T-helper 2 cell treated with Interferon-gamma antibody and Interleukin-4, amounts not matched to agents 5 μg/mL and 100 μg/mL, for 36 hours (primary cell): ENCODE data around the gene RFX8.
"Not testable (repeated sequence)": the region's sequence is repeated elsewhere in the genome, so short reads cannot be mapped to it uniquely, and the experiment has no call there.

Experiments
- DNase-seq: peaks from one replicate; pipeline ENCODE4 v3.0.0; 2021; ENCODE audit warnings: low spot score
- H3K27ac Mint-ChIP-seq: one replicate; pipeline ENCODE4 v1.8.0; 2021; ENCODE audit warnings: mild to moderate bottlenecking, mixed read lengths
- H3K27me3 Mint-ChIP-seq: one replicate; pipeline ENCODE4 v1.8.0; 2021; ENCODE audit warnings: low read depth, mixed read lengths
- H3K36me3 Mint-ChIP-seq: one replicate; pipeline ENCODE4 v1.8.0; 2021; ENCODE audit warnings: low read depth, mixed read lengths
- H3K4me1 Mint-ChIP-seq: one replicate; pipeline ENCODE4 v1.8.0; 2021; ENCODE audit warnings: low read depth, mixed read lengths
- H3K4me3 Mint-ChIP-seq: one replicate; pipeline ENCODE4 v1.8.0; 2022; ENCODE audit warnings: mild to moderate bottlenecking, moderate library complexity, mixed read lengths
- H3K9me3 Mint-ChIP-seq: one replicate; pipeline ENCODE4 v1.8.0; 2021; ENCODE audit warnings: mixed read lengths

Gene RFX8

DNA sequence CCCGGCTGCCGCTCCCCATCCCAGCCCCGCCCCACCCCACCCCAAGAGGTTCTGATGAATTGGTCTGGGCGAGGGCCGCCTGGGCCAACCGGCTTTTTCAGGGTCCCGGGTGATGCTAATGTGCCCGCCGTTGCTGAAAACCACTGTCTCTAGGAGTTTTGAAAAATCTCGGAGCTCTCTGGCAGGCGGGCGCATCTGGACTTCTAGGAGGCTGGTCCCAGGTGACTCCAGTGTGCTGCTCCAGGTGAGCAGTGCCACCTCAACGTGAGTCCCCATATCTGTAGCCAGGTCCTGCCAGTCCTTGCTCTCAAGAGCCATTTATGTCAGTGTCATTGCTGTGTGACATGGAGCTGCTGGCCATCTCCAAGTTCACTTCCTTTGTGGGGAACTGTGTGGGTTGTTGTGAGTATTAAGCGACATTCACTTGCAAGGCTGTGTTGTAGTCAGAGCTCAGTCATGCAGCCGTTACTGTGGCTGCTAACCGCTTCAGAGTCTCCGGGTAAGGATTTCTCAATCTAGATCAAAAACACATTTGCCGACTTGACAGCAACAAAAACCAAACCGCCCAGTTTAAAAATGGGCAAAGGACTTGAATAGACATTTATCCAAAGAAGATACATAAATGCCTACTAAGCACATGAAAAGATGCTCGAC is at the start of gene RFX8:
Gene RFX8 (minus strand): TSS at position 382 of the 654 bp plus-strand sequence. CDS start 8,264 bp downstream, outside the sequence.
- Mint-ChIP-seq H3K36me3 (no peaks in the 10 kb centered on the region), H3K4me3 (peak within 1 kb of the TSS; percentile 86), H3K27ac (peak within 1 kb of the TSS; percentile 90), H3K4me1 (peaks cover 52% of the 10 kb centered on the region), H3K9me3 (no peaks in the 10 kb centered on the region), H3K27me3 (no peaks in the 10 kb centered on the region)
- peak; percentile 84 for DNase-seq

DNA sequence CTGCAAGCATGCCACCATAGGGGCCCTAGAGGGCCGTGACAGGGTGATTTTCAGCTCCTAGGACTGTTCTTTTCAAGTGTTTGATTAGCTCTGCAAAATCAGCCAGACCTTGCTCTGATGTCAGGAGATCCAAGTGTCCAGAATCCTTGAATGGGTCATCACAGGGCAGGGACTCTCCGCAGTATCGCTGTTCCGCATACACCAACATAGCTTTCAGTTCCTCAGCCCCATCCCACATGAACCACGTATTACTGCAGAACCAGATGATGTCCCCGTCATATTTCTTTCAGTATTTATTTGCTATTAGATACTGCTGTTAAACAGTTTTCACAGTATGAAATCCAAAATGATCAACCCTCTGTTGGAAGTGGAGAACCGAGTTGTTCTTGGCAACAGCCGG is 46.6 kb upstream of the RFX8 start:
- Mint-ChIP-seq H3K36me3 (peaks cover 5% of the 10 kb centered on the region), H3K27me3 (peaks cover 9% of the 10 kb centered on the region), H3K4me1 (peaks cover 26% of the 10 kb centered on the region), H3K27ac (no peak overlapping the region), H3K9me3 (peaks cover 7% of the 10 kb centered on the region), H3K4me3 (no peak overlapping the region)
- DNase-seq: no peak

DNA sequence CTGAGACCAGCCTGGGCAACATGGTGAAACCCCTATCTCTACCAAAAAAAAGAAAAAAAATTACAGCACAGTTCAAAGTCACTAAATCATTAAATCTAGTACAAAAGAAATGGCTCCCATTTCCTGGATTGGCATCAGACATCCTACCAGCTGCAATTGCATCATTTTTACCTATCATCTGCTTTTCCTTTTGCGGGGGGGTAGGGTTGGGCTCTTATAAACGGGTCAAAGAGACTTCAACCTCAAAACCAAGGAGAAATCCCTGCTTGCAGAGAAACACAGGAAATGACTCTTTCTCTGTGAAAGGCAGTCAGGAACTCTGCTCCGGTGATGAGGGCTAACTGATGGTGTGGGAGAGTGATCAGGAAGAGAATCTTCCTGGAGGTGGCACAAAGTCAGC is 45.3 kb upstream of the RFX8 start:
- DNase-seq: no peak
- Mint-ChIP-seq H3K4me3 (no peak overlapping the region), H3K27me3 (no peaks in the 10 kb centered on the region), H3K27ac (no peak overlapping the region), H3K36me3 (peaks cover 7% of the 10 kb centered on the region), H3K9me3 (peaks cover 9% of the 10 kb centered on the region), H3K4me1 (peaks cover 33% of the 10 kb centered on the region)

DNA sequence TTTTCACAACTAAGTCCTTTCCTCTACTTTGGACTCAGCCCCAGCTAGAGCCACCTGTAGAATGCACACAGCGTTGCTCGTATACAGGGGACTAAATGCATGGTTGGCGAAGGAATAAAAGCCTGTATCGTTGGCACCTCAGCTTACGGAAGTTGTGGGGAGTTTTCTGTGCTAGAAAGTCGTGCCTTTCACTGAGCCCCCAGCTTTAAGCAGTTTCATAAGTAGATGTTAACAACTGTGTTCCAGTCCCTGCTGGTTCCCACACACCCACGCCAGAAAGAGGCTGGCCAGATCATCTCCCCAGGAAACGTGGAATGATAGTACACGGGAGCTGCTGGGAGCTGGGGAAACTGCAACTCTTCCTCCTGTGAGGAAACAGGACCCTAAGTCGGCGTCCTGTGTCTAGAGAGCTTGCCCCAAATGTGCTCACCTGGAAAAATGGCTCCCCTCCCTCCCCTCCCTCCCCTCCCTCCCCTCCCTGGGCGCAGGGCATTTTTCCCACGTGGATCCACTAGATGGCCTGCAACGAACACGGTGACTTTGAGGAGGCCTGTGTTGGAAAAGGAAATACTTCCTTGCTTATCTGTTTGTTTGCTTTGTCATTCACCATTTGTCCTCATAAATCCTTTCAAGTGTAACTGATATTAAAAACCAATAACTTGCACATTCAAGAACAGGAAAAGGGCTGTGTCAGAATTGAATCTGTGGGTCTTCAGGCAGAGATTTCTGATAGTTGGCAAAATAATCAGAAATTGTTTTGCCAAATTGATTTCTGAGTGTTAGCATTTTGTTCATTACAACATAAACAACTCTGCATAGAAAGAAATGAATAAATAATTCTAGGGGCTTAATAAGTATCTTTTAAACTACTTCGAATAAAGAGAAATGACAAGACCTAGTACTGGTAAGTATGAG is 43.9 kb upstream of the RFX8 start:
- Mint-ChIP-seq H3K27me3 (peaks cover 2% of the 10 kb centered on the region), H3K4me1 (peaks cover 41% of the 10 kb centered on the region), H3K27ac (no peak overlapping the region), H3K9me3 (peaks cover 15% of the 10 kb centered on the region), H3K36me3 (peaks cover 7% of the 10 kb centered on the region), H3K4me3 (no peak overlapping the region)
- no peak for DNase-seq

DNA sequence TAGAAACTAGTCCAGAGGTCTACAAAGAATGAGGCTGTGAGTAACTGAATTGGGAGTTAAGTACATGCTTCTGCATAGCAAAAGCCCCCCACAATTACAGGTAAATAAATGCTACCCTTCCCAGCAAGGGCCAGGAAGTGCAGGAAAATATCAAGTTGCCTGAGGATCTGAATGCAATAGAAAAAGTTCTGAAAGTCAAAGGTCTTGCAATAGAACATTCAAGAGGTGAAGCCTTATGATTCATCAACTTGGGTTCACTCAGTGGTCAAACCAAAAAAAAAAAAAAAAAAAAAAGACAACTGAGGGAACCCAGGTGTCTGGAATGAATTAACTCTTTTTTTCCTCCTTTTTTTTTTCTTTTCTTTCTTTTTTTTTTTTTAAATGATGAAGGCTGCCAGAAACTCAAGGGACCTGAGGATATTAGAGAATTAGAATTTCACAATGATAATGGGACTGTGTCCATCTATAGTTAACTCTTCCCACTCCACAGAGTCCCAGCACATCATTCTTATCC is 42.9 kb upstream of the RFX8 start:
- DNase-seq: no peak
- Mint-ChIP-seq H3K4me3 (peak overlapping the region; percentile 26), H3K4me1 (peaks cover 41% of the 10 kb centered on the region), H3K27ac (peak overlapping the region; percentile 5), H3K27me3 (peaks cover 2% of the 10 kb centered on the region), H3K36me3 (peaks cover 7% of the 10 kb centered on the region), H3K9me3 (peaks cover 21% of the 10 kb centered on the region)

DNA sequence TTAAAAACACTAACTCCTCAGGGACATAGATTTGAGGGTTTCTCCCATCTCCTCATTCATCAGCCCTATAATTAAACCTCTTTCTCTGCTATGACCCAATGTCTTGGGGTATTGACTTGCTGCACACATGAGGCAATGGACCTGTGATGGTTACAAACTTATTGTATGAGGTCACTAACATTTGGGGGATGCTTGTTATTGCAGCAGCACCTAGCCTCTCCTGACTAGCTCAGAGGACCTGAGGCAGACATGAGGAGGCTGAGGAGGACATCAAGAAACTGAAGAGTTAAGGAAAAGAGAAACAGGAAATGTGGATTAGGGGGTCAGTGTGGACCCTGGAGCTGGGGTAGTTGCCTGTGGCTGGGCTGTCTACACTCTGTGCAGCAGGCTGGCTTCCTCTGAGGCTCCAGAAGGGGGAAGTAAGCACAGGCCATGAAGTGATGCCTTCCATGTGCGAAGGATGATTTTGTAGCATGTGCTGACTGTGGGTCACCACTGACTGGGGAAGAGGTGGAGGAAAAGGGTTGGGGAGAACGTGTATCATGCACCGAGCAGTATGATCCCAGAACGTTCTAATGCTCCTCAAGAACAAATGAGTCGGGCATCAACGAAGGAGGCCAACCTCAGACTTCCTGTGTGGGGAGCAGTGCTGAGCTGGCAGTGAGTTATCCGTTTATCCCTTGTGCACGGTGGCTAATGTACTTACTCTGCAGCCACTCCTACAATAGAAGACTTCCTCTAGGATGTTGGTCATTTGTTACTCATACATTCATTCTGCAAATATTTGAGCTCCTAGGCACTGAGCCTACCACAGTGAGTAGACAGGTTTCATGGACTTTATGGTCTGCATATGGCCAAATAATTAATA is 42.1 kb upstream of the RFX8 start:
- Mint-ChIP-seq H3K4me1 (peaks cover 41% of the 10 kb centered on the region), H3K4me3 (peak overlapping the region; percentile 26), H3K27me3 (peaks cover 2% of the 10 kb centered on the region), H3K27ac (no peak overlapping the region), H3K36me3 (peaks cover 7% of the 10 kb centered on the region), H3K9me3 (peaks cover 21% of the 10 kb centered on the region)
- peak; percentile 34 for DNase-seq

DNA sequence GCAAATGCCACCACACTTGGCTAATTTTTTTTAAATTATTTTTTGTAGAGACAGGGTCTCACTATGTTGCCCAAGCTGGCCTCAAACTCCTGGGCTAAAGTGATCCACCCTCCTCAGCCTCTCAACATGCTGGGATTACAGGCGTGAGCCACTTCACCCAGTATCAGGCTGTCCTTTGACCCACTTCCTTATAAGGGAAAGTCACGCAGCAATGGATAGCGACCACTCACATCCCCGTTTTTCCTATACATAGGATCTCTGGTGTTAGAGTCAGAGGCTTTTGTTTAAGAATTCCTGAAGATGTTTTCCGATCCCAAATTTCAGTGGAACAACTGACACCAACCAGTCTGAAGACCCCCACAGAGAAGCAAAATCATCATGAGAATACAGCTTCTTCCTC is 41.4 kb upstream of the RFX8 start:
- H3K4me1 Mint-ChIP-seq: peaks cover 41% of the 10 kb centered on the region
- peaks cover 2% of the 10 kb centered on the region for H3K27me3 Mint-ChIP-seq
- H3K9me3 Mint-ChIP-seq: peaks cover 21% of the 10 kb centered on the region
- H3K4me3 Mint-ChIP-seq: no peak overlapping the region
- DNase-seq: no peak
- no peak overlapping the region for H3K27ac Mint-ChIP-seq
- H3K36me3 Mint-ChIP-seq: peaks cover 7% of the 10 kb centered on the region

DNA sequence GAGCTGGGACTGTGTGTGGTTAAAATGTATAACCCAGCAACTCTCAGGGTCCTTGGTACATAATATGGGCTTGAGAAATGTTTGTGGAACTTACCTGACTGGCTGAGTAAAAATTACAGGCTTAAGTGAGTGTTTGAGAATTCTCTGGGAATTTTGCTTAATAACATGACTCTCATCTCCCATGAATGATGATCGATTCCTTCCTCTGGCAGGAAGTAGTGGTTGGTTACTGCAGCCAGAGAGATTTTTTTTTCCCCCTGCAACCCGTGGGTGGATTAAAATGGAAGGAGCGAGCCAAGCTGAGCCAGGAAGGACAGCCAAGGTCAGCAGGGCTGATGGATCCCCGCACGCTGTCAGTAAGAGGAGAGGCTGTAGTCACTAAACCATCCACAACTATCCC is 40.6 kb upstream of the RFX8 start:
- Mint-ChIP-seq H3K27me3 (peaks cover 5% of the 10 kb centered on the region), H3K4me3 (no peak overlapping the region), H3K36me3 (peaks cover 7% of the 10 kb centered on the region), H3K27ac (no peak overlapping the region), H3K9me3 (peaks cover 21% of the 10 kb centered on the region), H3K4me1 (peaks cover 40% of the 10 kb centered on the region)
- DNase-seq: no peak

DNA sequence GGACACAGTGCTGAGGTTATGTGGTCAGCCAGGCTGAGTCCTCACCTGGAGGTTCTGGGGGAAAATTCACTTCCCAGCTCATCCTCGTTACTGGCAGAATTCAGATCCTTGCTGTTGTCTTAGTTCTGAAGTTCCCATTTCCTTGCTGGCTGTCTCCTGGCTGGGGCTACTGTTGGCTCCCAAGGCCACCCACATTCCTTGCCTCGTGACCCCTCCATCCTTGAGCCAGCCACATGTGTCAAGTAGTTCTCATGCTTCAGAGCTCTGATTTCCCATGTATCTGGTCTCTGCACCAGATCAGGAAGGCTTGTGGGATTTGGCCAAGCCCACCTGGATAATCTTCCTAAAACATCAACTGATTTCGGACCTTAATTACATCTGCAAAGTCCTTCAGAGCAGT is 38.1 kb upstream of the RFX8 start:
- no peak overlapping the region for H3K27ac Mint-ChIP-seq
- H3K36me3 Mint-ChIP-seq: peaks cover 7% of the 10 kb centered on the region
- H3K4me3 Mint-ChIP-seq: no peak overlapping the region

DNA sequence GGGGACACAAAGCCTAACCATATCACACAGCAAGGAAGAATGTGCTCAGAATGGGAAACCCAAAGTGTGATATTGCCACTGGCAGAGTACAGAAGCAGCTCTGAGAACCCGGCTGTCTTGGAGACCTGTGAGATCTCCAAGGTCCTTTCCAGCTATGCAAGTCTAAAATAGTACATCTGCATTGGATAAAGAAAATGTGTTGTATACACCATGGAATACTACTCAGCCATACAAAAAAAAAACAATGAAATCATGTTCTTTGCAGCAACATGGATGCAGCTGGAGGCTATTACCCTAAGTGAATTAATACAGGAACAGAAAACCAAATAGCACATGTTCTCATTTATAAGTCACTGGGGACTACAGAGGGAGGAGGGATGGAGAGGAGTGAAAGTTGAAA is 36.5 kb upstream of the RFX8 start:
- H3K4me3 Mint-ChIP-seq: no peak overlapping the region
- H3K36me3 Mint-ChIP-seq: peaks cover under 1% of the 10 kb centered on the region
- H3K27me3 Mint-ChIP-seq: peaks cover 13% of the 10 kb centered on the region
- peaks cover 14% of the 10 kb centered on the region for H3K4me1 Mint-ChIP-seq
- DNase-seq: no peak
- H3K9me3 Mint-ChIP-seq: peaks cover 13% of the 10 kb centered on the region
- H3K27ac Mint-ChIP-seq: no peak overlapping the region

More for the DNA sequence above, 38.1 kb upstream of the RFX8 start:
- no peak for DNase-seq
- Mint-ChIP-seq H3K4me1 (peaks cover 27% of the 10 kb centered on the region), H3K27me3 (peaks cover 13% of the 10 kb centered on the region), H3K9me3 (peaks cover 21% of the 10 kb centered on the region)

DNA sequence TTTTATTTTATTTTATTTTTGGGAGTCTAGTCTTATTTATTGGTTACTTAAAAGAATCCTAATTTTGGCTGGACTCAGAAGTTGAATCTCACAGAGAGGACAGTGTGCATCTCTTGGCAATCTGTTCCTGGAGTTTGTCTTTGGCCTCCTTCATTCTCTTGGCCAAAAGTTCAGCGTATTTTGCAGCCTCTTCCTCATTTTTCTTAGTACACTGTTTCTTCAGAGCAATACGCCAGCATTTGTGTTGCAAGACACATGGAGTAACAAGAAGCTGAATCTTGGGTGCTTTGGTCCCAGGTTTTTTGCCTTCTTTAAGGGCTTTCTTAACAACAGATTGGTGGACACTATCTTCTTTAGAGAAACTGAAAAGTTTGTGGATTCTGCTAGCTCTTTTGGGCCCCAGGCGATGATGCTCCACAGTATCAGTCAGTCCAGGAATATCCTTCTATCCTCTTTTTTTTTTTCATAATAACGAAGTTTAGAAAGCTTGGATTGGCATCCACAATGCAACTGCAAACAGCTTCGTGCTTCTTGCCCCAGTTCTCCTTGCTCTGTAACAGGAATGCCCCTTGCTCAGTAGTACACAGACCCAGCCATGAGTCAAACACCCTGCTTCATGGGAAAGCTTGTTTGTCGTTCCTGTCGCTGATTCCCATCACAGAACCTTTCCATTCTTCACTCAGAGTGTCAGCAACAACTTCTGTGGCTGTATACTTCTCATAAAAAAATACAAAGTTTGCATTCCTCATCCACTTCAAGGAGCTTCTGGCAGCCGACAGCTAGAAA is 34.8 kb upstream of the RFX8 start:
- Mint-ChIP-seq H3K4me3 (no peak overlapping the region), H3K27me3 (peaks cover 13% of the 10 kb centered on the region), H3K9me3 (peaks cover 11% of the 10 kb centered on the region), H3K36me3 (no peaks in the 10 kb centered on the region), H3K27ac (no peak overlapping the region), H3K4me1 (peaks cover 3% of the 10 kb centered on the region)
- no peak for DNase-seq

DNA sequence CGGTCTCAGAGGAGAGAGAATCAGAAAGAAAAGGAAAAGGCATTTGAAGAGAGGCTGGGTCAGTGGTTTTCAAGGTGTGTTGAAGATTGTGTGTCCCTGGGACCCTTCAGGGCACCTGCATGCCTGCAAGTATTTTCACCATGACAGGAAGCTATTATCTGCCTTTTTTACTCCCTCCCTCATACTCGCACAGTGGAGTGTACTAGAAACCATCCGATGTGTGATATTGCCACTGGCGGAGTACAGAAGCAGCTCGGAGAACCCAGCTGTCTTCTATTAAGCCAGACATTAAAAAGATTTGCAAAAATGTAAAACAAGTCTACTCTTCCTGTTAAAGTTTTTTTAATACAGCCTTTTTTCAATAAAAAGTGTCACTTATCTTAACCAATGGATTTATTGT is 33.7 kb upstream of the RFX8 start:
- no peak for DNase-seq
- Mint-ChIP-seq H3K9me3 (peaks cover 6% of the 10 kb centered on the region), H3K36me3 (no peaks in the 10 kb centered on the region), H3K4me3 (no peak overlapping the region), H3K4me1 (no peaks in the 10 kb centered on the region), H3K27ac (no peak overlapping the region), H3K27me3 (peaks cover 10% of the 10 kb centered on the region)

DNA sequence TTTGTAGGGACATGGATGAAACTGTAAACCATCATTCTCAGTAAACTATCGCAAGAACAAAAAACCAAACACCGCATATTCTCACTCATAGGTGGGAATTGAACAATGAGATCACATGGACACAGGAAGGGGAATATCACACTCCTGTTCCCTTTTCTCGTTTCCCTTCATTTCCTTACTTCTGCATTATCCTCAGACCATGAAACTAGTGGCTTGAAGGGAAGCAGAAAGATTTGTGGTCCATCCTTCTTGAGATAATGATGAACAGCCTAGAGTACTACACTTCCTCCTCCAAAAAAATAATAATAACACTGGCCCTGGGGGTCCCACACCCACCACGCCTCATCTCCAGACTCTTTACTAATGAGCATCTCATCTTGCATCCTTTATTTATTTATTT is 30.4 kb upstream of the RFX8 start:
- not testable (repeated sequence) for H3K27me3 Mint-ChIP-seq, H3K4me3 Mint-ChIP-seq, H3K36me3 Mint-ChIP-seq, DNase-seq, H3K27ac Mint-ChIP-seq, H3K9me3 Mint-ChIP-seq
- peaks cover 18% of the 10 kb centered on the region for H3K4me1 Mint-ChIP-seq
